ENCODE data around the gene RIPK3.

- TF ChIP-seq CTCF (IDR thresholded peaks at IDR 0.05) (peak; percentile 27; the same call in 1 of the 3 replicates), RCOR1 (IDR thresholded peaks at IDR 0.05; ENCODE audit: low read depth, low read length) (no peak), KDM1A (IDR thresholded peaks at IDR 0.05; ENCODE audit: low read depth) (no peak), POLR2A (IDR thresholded peaks at IDR 0.05; ENCODE audit: low read length) (no peak), CHD4 (IDR thresholded peaks at IDR 0.05; ENCODE audit: borderline replicate concordance) (no peak), JUN (IDR thresholded peaks at IDR 0.05) (no peak), E2F6 (IDR thresholded peaks at IDR 0.05; ENCODE audit: borderline replicate concordance, low read depth) (no peak)
- TF ChIP-seq, protein P1, sequence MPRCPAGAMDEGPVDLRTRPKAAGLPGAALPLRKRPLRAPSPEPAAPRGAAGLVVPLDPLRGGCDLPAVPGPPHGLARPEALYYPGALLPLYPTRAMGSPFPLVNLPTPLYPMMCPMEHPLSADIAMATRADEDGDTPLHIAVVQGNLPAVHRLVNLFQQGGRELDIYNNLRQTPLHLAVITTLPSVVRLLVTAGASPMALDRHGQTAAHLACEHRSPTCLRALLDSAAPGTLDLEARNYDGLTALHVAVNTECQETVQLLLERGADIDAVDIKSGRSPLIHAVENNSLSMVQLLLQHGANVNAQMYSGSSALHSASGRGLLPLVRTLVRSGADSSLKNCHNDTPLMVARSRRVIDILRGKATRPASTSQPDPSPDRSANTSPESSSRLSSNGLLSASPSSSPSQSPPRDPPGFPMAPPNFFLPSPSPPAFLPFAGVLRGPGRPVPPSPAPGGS (IDR thresholded peaks at IDR 0.05), result no peak
- TF ChIP-seq, protein P2, sequence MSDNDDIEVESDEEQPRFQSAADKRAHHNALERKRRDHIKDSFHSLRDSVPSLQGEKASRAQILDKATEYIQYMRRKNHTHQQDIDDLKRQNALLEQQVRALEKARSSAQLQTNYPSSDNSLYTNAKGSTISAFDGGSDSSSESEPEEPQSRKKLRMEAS (IDR thresholded peaks at IDR 0.05), result no peak
Observed at GRCh38 chr14:24308342-24309124, 31.3 kb downstream of the RIPK3 start.
